B cell (primary cell): ENCODE results near the gene PDZRN4. TPM values are rescaled to one million over a fixed set of nuclear protein-coding genes. Genes with fewer than 3 reads are reported as not detected.

Experiments used
- ATAC-seq: fragments of 200-7000 bp; cut with Tn5 transposase; one replicate; pipeline ENCODE4 v1.10.0; 2021; ENCODE audit warnings: low read depth, mild to moderate bottlenecking, moderate number of reproducible peaks, moderate library complexity
- CTCF ChIA-PET: fragments of 350-600 bp; sonication (Branson Sonifier 250); formaldehyde crosslinking; loops from one replicate; lab custom pipeline; 2021; ENCODE audit warnings: antibody characterized with exemption, inconsistent platforms; lab: Charles Lee
- POLR2A ChIA-PET: fragments of 350-600 bp; sonication (Branson Sonifier 250); formaldehyde crosslinking; loops from one replicate; lab custom pipeline; 2021; ENCODE audit warnings: antibody characterized with exemption; lab: Charles Lee
- DNase-seq: peaks from one replicate; pipeline ENCODE4 v3.0.0; 2013
- H2AFZ ChIP-seq: 2 replicates; pipeline ENCODE4 v1.6.1; 2012; ENCODE audit warnings: mild to moderate bottlenecking, low read depth, low read length; ENCODE audit not compliant: insufficient read depth, poor library complexity, severe bottlenecking
- H3K27ac ChIP-seq, 2 donors: 1 replicate in 1 of 2; 2 replicates in 1 of 2; pipeline ENCODE4 v1.5.1; 2012 to 2013; ENCODE audit warnings: low read length in 2 of 2, mild to moderate bottlenecking in 2 of 2, moderate library complexity in 1 of 2
- H3K27me3 ChIP-seq, 4 experiments: fragments of 200-600 bp in 1 of 4; sonication (generic) in 1 of 4; replicated peaks in 1 of 4; 1 replicate in 2 of 4; 2 replicates in 2 of 4; pipeline versions ENCODE4 v1.6.1 to v1.7.0; 2013 to 2016; ENCODE audit warnings: low read length in 3 of 4, mild to moderate bottlenecking in 2 of 4, mixed read lengths in 1 of 4, moderate library complexity in 1 of 4; ENCODE audit not compliant: insufficient read depth in 4 of 4, control insufficient read depth in 3 of 4; ENCODE audit errors: control extremely low read depth in 1 of 4
- H3K36me3 ChIP-seq, 2 experiments: replicated peaks in 1 of 2; 1 replicate in 1 of 2; 2 replicates in 1 of 2; pipeline versions ENCODE4 v1.6.1 to v1.7.1; 2013; ENCODE audit warnings: low read length in 1 of 2; ENCODE audit not compliant: insufficient read depth in 2 of 2, control insufficient read depth in 1 of 2; ENCODE audit errors: control extremely low read depth in 1 of 2, extremely low read depth in 1 of 2
- H3K4me1 ChIP-seq, 2 donors: fragments of 200-600 bp in 1 of 2; sonication (generic) in 1 of 2; 1 replicate in 1 of 2; 2 replicates in 1 of 2; pipeline versions ENCODE4 v1.5.1 to v1.6.1; 2013 to 2017; ENCODE audit warnings: low read length in 2 of 2; ENCODE audit not compliant: control insufficient read depth in 2 of 2, insufficient read depth in 2 of 2
- H3K4me2 ChIP-seq: replicated peaks from 2 replicates; pipeline ENCODE3; 2012; ENCODE audit warnings: mild to moderate bottlenecking, low read depth, low read length; ENCODE audit not compliant: poor library complexity, severe bottlenecking
- H3K4me3 ChIP-seq, 5 experiments: fragments of 200-600 bp in 1 of 5; sonication (generic) in 1 of 5; 1 replicate in 3 of 5; 2 replicates in 2 of 5; pipeline versions ENCODE4 v1.5.1 to v1.7.0; 2011 to 2016; ENCODE audit warnings: low read length in 4 of 5, mild to moderate bottlenecking in 4 of 5, low read depth in 2 of 5, control low read depth in 1 of 5, moderate library complexity in 1 of 5; ENCODE audit not compliant: insufficient read depth in 1 of 5; ENCODE audit errors: control extremely low read depth in 1 of 5, extremely low read depth in 1 of 5
- H3K79me2 ChIP-seq: fragments of 200-600 bp; sonication (generic); one replicate; pipeline ENCODE4 v1.6.0; 2016; ENCODE audit warnings: low read length; ENCODE audit not compliant: control insufficient read depth, insufficient read depth
- H3K9ac ChIP-seq: fragments of 200-600 bp; sonication (generic); 2 replicates; pipeline ENCODE4 v1.6.1; 2017; ENCODE audit warnings: mild to moderate bottlenecking, low read length, moderate library complexity
- H3K9me3 ChIP-seq, 3 donors: one replicate each; pipeline versions ENCODE4 v1.6.1 to v1.7.1; 2013; ENCODE audit warnings: low read length in 2 of 3; ENCODE audit not compliant: control insufficient read depth in 2 of 3, insufficient read depth in 1 of 3; ENCODE audit errors: control extremely low read depth in 1 of 3
- H4K20me1 ChIP-seq: 2 replicates; pipeline ENCODE4 v1.6.0; 2012; ENCODE audit warnings: mild to moderate bottlenecking, low read length; ENCODE audit not compliant: insufficient read depth, control insufficient read depth, poor library complexity, severe bottlenecking
- H3K27ac Mint-ChIP-seq: one replicate; pipeline ENCODE4 v1.8.0; 2021; ENCODE audit warnings: mixed read lengths
- H3K27me3 Mint-ChIP-seq: one replicate; pipeline ENCODE4 v1.8.0; 2021; ENCODE audit warnings: mixed read lengths
- H3K4me1 Mint-ChIP-seq: one replicate; pipeline ENCODE4 v1.8.0; 2021; ENCODE audit warnings: mixed read lengths
- H3K4me3 Mint-ChIP-seq: one replicate; pipeline ENCODE4 v1.8.0; 2021; ENCODE audit warnings: mixed read lengths
- H3K9me3 Mint-ChIP-seq: one replicate; pipeline ENCODE4 v1.8.0; 2022; ENCODE audit warnings: mixed read lengths; ENCODE audit not compliant: insufficient read depth
- EZH2 ChIP-seq: IDR thresholded peaks from 2 replicates; pipeline ENCODE4 v1.6.1; 2012; ENCODE audit warnings: borderline replicate concordance, low read depth, mild to moderate bottlenecking, moderate library complexity, low read length; ENCODE audit not compliant: insufficient read depth, poor library complexity, severe bottlenecking
- WGBS: methylation state at CpG from one replicate; pipeline ENCODE4 v1.1.5; 2013; ENCODE audit warnings: missing lambda C conversion rate; ENCODE audit not compliant: insufficient coverage; 5-methylcytosine and 5-hydroxymethylcytosine counted together
- intact Hi-C: fragments of 100-400 bp; cut with micrococcal nuclease; formaldehyde crosslinking; loops from one replicate; pipeline ENCODE4 v1.10.0; 2022
- polyA plus RNA-seq: library from polyadenylated mRNA; depleted of rRNA; stranded (reverse); fragments of >200 nt; gene quantifications from 2 replicates; pipeline ENCODE4 v1.2.3, GENCODE V29; 2012
- total RNA-seq, 2 donors: library from RNA; stranded (reverse); fragments of 120-200 nt in 1 of 2; gene quantifications; 1 replicate in 1 of 2; 2 replicates in 1 of 2; pipeline versions ENCODE4 v1.2.3 to v1.2.4, GENCODE V29; 2013 to 2022
- TF ChIP-seq, protein P1 (sequence below): fragments of 200-600 bp; IDR thresholded peaks from one replicate; pipeline ENCODE4 v1.8.0; 2022; ENCODE audit warnings: antibody characterized with exemption, mild to moderate bottlenecking

Gene PDZRN4
- total and polyA plus RNA-seq, 2 donors (not counting 1 experiment from before 2014, with no cell fraction given): not detected

DNA sequence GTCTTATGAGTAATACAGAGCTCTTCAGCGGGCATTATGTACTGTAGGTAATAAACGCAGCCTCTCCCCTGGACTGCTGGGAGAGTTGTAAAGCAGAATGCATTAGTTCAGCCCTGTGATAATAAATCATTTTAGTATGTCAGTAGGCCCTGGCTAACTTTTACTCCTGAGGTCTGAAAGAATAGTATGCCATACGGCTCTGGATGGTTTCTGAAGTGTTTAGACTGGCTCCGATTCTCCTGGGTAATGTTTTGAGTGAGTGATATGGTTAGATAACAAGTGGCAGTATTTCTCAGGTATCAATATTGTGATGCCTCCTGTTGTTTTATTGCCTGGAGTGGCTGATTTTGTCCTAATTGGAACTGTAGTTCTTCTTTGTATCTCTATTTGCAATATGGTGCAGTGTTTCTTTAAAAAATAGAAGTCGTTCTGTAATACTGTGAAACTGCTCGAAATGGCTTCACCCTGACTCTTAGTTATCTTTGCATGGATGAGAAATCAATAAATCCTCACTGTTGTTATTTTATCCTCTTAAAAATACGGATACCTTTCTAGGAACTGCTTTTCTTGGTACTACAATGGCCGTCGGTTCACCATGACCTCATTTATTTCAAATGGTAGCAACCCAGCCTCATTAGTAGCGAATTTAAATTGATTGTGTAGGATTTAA is 100.2 kb downstream of the PDZRN4 start:
- H3K9ac ChIP-seq: no peak overlapping the region
- no peak overlapping the region for H3K4me2 ChIP-seq
- H3K4me1 Mint-ChIP-seq: no peaks in the 10 kb centered on the region
- no peaks in the 10 kb centered on the region for H3K9me3 ChIP-seq
- no peaks in the 10 kb centered on the region for H3K79me2 ChIP-seq
- no peak overlapping the region for H3K27ac ChIP-seq
- H3K27me3 Mint-ChIP-seq: peaks cover 3% of the 10 kb centered on the region
- no peaks in the 10 kb centered on the region for H3K36me3 ChIP-seq
- CTCF ChIA-PET: no interaction called here
- H2AFZ ChIP-seq: no peak overlapping the region
- H3K4me3 ChIP-seq: no peak overlapping the region
- ATAC-seq: no peak
- H3K4me1 ChIP-seq: no peaks in the 10 kb centered on the region
- no peaks in the 10 kb centered on the region for H3K27me3 ChIP-seq
- H3K9me3 Mint-ChIP-seq: no peaks in the 10 kb centered on the region
- H4K20me1 ChIP-seq: no peaks in the 10 kb centered on the region
- H3K4me3 Mint-ChIP-seq: no peak overlapping the region
- no peak overlapping the region for H3K27ac Mint-ChIP-seq
- no peak for DNase-seq
- intact Hi-C loops: no loop called here
- no peak for TF ChIP-seq EZH2
- TF ChIP-seq, protein P1, sequence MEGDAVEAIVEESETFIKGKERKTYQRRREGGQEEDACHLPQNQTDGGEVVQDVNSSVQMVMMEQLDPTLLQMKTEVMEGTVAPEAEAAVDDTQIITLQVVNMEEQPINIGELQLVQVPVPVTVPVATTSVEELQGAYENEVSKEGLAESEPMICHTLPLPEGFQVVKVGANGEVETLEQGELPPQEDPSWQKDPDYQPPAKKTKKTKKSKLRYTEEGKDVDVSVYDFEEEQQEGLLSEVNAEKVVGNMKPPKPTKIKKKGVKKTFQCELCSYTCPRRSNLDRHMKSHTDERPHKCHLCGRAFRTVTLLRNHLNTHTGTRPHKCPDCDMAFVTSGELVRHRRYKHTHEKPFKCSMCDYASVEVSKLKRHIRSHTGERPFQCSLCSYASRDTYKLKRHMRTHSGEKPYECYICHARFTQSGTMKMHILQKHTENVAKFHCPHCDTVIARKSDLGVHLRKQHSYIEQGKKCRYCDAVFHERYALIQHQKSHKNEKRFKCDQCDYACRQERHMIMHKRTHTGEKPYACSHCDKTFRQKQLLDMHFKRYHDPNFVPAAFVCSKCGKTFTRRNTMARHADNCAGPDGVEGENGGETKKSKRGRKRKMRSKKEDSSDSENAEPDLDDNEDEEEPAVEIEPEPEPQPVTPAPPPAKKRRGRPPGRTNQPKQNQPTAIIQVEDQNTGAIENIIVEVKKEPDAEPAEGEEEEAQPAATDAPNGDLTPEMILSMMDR: no peak
- 97% methylated on average over 3 of the region's 10 CpGs for WGBS
- POLR2A ChIA-PET: no interaction called here

DNA sequence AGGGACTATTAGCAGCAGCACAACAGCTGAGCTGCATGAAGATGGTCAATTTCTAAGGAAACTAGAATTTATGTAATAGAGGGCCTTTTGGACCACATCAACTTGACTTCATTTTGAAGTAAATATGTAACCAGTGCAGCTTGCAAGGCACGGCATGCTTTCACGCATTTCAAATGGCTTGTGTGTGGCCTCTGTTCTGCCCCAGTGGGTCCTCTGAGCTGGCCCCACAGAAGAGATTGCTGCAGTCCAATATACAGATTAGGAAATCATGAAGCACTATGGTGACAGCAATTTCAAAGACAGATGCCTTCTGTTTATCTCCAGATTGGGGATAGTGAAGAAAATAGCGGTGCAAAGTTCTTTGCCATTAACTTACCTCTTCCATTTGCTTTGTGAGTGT is 101.4 kb downstream of the PDZRN4 start:
- CTCF ChIA-PET: interaction anchor here (1.0 kb wide), 1 partner anchor 1083 kb away, joined by 3 read pairs; no protein-coding TSS in a partner anchor

More for the DNA sequence above, 101.4 kb downstream of the PDZRN4 start:
- Mint-ChIP-seq H3K4me3 (no peak overlapping the region), H3K27me3 (peaks cover 3% of the 10 kb centered on the region), H3K27ac (no peak overlapping the region), H3K9me3 (no peaks in the 10 kb centered on the region), H3K4me1 (no peaks in the 10 kb centered on the region)
- Histone ChIP-seq H3K36me3 (no peaks in the 10 kb centered on the region), H3K4me2 (no peak overlapping the region), H3K27me3 (no peaks in the 10 kb centered on the region), H3K27ac (no peak overlapping the region), H3K79me2 (no peaks in the 10 kb centered on the region), H3K4me1 (no peaks in the 10 kb centered on the region), H3K4me3 (no peak overlapping the region), H4K20me1 (no peaks in the 10 kb centered on the region), H3K9ac (no peak overlapping the region), H2AFZ (no peak overlapping the region), H3K9me3 (no peaks in the 10 kb centered on the region)
- TF ChIP-seq, protein P1: no peak
- TF ChIP-seq EZH2: no peak
- WGBS: 88% methylated on average over 2 of the region's 3 CpGs
- POLR2A ChIA-PET: no interaction called here
- intact Hi-C loops: no loop called here
- ATAC-seq: no peak
- DNase-seq: no peak
